Hepatocyte (in vitro differentiated cells): ENCODE measurements around the gene KIAA0408. TPM values are rescaled to one million over a fixed set of nuclear protein-coding genes. Genes with fewer than 3 reads are reported as not detected.

ENCODE experiments used
- DNase-seq: peaks from one replicate; pipeline ENCODE4 v3.0.0-alpha.2; 2016; ENCODE audit warnings: low spot score
- H2AFZ ChIP-seq: fragments of 200-600 bp; sonication (generic); 2 replicates; pipeline ENCODE4 v1.6.0; 2016; ENCODE audit warnings: antibody characterized with exemption, mild to moderate bottlenecking
- H3K27ac ChIP-seq: fragments of 200-600 bp; sonication (generic); 2 replicates; pipeline ENCODE4 v1.5.1; 2016; ENCODE audit warnings: mild to moderate bottlenecking
- H3K27me3 ChIP-seq: fragments of 200-600 bp; sonication (generic); 2 replicates; pipeline ENCODE4 v1.6.1; 2016
- H3K36me3 ChIP-seq: fragments of 200-600 bp; sonication (generic); replicated peaks from 2 replicates; pipeline ENCODE4 v1.5.1; 2016; ENCODE audit warnings: low read depth; ENCODE audit not compliant: insufficient read depth
- H3K4me1 ChIP-seq: fragments of 200-600 bp; sonication (generic); 2 replicates; pipeline ENCODE4 v1.5.1; 2016; ENCODE audit warnings: mild to moderate bottlenecking, moderate library complexity; ENCODE audit not compliant: insufficient read depth
- H3K4me2 ChIP-seq: fragments of 200-600 bp; sonication (generic); 2 replicates; pipeline ENCODE4 v1.6.0; 2016
- H3K4me3 ChIP-seq: fragments of 200-600 bp; sonication (generic); 2 replicates; pipeline ENCODE4 v1.5.1; 2016; ENCODE audit warnings: mild to moderate bottlenecking
- H3K79me2 ChIP-seq: fragments of 200-600 bp; sonication (generic); 2 replicates; pipeline ENCODE4 v1.6.0; 2017; ENCODE audit warnings: mild to moderate bottlenecking
- H3K9me2 ChIP-seq: fragments of 200-600 bp; sonication (generic); replicated peaks from 2 replicates; pipeline ENCODE4 v1.6.0; 2017; ENCODE audit warnings: mild to moderate bottlenecking; ENCODE audit not compliant: insufficient read depth
- H3K9me3 ChIP-seq: fragments of 200-600 bp; sonication (generic); 2 replicates; pipeline ENCODE4 v1.5.1; 2016; ENCODE audit warnings: low read depth, mild to moderate bottlenecking
- H4K20me1 ChIP-seq: fragments of 200-600 bp; sonication (generic); 2 replicates; pipeline ENCODE4 v1.6.0; 2016; ENCODE audit warnings: mild to moderate bottlenecking; ENCODE audit not compliant: insufficient read depth, poor library complexity, severe bottlenecking
- EZH2 ChIP-seq: fragments of 200-600 bp; sonication (generic); IDR thresholded peaks from 2 replicates; pipeline ENCODE4 v1.6.1; 2016; ENCODE audit warnings: antibody characterized with exemption, mild to moderate bottlenecking, borderline replicate concordance
- EZH2phosphoT487 ChIP-seq: fragments of 200-600 bp; sonication (generic); IDR thresholded peaks from one replicate; pipeline ENCODE4 v1.6.1; 2018; ENCODE audit warnings: antibody characterized with exemption, mild to moderate bottlenecking, low read depth, moderate library complexity; ENCODE audit not compliant: unreplicated experiment, severe bottlenecking
- WGBS: methylation state at CpG from one replicate; pipeline ENCODE4 v1.1.6; 2016; ENCODE audit warnings: low lambda C conversion rate; ENCODE audit errors: missing lambda C conversion rate; 5-methylcytosine and 5-hydroxymethylcytosine counted together
- polyA plus RNA-seq: library from polyadenylated mRNA; unstranded; fragments of >200 nt; fragmentation: Nextera tagmentation; extraction: Ambion mirVana; gene quantifications from 2 replicates; pipeline ENCODE4 v1.2.1, GENCODE V29; 2016
- total RNA-seq: library from RNA; depleted of rRNA; stranded (reverse); fragments of >200 nt; gene quantifications from 2 replicates; pipeline ENCODE4 v1.2.3, GENCODE V29; 2014
- TF ChIP-seq, protein P1 (sequence below): fragments of 200-600 bp; sonication (generic); IDR thresholded peaks from 2 replicates; pipeline ENCODE4 v1.5.1; 2016; ENCODE audit warnings: antibody characterized with exemption, mild to moderate bottlenecking; ENCODE audit not compliant: poor library complexity

The KIAA0408 gene
- total and polyA plus RNA-seq, 2 experiments from 2014 or later = 2.1 to 7.4 TPM

DNA sequence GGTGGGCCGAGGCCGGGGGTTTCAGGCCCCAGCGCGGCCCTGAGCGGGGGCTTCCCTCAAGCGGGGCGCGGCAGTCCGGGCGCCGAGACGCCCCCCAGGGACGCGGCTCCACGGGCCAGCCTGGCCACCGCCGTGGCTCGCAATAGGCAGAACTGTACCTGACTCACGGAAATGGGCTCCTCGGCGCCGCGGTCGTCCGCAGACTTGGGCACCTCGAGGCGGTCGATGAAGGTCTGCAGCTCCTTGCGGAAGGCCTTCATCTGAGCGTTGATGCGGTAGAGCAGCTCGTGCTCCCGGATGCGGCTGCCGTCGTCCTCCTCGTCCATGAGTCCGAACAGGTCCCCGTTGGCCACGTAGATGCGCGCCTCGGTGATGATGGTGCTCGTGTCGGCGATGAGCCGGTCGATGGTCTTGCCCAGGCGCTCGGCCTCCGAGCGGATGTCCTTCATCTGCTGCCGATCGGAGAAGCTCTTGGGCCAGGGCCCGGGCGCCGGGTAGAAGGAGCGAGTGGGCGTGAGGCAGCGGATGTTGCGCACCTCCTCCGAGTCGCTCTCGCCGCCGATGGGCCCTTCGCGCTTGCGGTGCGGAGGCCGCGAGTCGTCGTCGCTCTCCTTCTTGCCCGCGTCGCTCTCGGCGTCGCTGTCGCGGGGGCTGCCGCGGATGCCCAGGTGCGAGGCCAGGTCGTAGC, 16.1 kb upstream of the KIAA0408 start:
- H3K36me3 ChIP-seq = no peaks in the 10 kb centered on the region
- H3K4me3 ChIP-seq = no peak overlapping the region
- H3K79me2 ChIP-seq = no peaks in the 10 kb centered on the region
- no peaks in the 10 kb centered on the region for H3K9me2 ChIP-seq
- H4K20me1 ChIP-seq = no peaks in the 10 kb centered on the region
- H2AFZ ChIP-seq = no peak overlapping the region
- H3K4me2 ChIP-seq = no peak overlapping the region
- DNase-seq = no peak
- H3K27me3 ChIP-seq = no peaks in the 10 kb centered on the region
- TF ChIP-seq EZH2 (no peak), EZH2phosphoT487 (no peak)
- TF ChIP-seq, protein P1, sequence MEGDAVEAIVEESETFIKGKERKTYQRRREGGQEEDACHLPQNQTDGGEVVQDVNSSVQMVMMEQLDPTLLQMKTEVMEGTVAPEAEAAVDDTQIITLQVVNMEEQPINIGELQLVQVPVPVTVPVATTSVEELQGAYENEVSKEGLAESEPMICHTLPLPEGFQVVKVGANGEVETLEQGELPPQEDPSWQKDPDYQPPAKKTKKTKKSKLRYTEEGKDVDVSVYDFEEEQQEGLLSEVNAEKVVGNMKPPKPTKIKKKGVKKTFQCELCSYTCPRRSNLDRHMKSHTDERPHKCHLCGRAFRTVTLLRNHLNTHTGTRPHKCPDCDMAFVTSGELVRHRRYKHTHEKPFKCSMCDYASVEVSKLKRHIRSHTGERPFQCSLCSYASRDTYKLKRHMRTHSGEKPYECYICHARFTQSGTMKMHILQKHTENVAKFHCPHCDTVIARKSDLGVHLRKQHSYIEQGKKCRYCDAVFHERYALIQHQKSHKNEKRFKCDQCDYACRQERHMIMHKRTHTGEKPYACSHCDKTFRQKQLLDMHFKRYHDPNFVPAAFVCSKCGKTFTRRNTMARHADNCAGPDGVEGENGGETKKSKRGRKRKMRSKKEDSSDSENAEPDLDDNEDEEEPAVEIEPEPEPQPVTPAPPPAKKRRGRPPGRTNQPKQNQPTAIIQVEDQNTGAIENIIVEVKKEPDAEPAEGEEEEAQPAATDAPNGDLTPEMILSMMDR = no peak
- 99% methylated on average over 78 of the region's 87 CpGs for WGBS
- no peaks in the 10 kb centered on the region for H3K9me3 ChIP-seq
- no peak overlapping the region for H3K27ac ChIP-seq
- H3K4me1 ChIP-seq = no peaks in the 10 kb centered on the region

DNA sequence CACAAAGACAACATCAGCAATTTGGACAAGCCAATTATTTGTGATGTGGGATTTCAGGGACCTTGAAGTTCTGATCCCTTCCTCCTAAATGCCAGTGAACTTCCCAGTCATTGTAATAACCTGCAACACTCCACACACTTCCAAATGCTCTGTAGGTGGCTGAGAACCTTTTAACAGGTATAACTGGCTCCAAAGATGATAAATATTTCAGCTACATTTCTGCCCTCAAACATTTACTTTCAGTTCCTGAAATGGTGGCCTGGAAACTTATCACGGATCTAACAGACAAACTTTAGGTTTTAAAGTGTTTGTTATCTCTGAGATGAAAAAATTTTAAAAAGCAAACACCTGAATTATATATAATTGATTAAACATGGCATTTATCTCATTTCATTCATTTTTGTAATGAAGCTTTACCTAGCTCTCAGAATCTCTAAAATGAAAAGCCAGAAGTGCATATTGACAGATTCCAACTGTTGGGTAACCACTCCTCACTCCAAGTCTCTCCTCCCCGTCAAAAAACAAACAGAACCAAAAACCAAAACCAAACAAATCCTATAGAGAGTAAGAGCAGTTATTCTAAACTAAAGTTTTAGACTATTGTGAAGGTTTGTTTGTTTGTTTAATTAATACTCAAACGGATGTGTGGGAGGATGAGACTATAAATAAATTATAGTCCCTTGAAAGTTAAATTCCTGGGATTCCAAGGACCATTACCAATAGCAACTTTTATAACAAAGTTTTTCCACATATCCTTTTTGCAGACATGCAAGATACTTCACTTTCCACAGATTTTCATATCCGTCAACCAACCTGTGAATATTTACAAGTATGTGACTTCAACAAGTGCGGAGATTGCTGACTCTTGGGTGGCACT, 12.4 kb upstream of the KIAA0408 start:
- TF ChIP-seq EZH2phosphoT487 (no peak), EZH2 (no peak)
- TF ChIP-seq, protein P1 = no peak

DNA sequence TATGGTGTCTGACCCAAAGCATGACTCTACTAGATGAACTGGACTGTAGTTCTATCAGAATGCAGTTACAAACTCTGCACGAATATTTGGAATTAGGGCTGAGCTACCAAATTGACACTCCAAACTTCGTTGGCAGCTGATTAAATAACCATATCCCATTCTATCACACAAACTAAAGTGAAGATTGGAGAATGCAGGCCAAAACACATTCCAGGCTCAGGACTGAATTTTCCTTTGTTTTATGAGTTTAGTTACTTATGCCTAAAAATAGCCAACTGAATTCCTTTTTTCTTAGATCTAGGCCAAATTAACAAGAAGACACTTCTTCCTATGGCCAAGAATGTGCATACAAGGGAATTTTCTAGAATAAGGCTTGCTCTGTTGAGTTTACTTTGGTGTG, 9.7 kb upstream of the KIAA0408 start:
- no peak overlapping the region for H3K4me3 ChIP-seq
- H3K36me3 ChIP-seq = no peaks in the 10 kb centered on the region
- H3K27me3 ChIP-seq = no peaks in the 10 kb centered on the region
- no peak overlapping the region for H3K4me2 ChIP-seq
- 80% methylated on average over 2 of the region's 2 CpGs for WGBS
- no peaks in the 10 kb centered on the region for H3K4me1 ChIP-seq
- DNase-seq = no peak
- no peak for TF ChIP-seq EZH2phosphoT487
- TF ChIP-seq, protein P1 = no peak
- TF ChIP-seq EZH2 = no peak
- no peaks in the 10 kb centered on the region for H4K20me1 ChIP-seq
- no peak overlapping the region for H3K27ac ChIP-seq
- H2AFZ ChIP-seq = no peak overlapping the region
- no peaks in the 10 kb centered on the region for H3K9me3 ChIP-seq
- no peaks in the 10 kb centered on the region for H3K79me2 ChIP-seq
- no peaks in the 10 kb centered on the region for H3K9me2 ChIP-seq

More for the DNA sequence above, 12.4 kb upstream of the KIAA0408 start:
- H3K4me2 ChIP-seq = no peak overlapping the region
- H3K4me3 ChIP-seq = no peak overlapping the region
- H3K9me2 ChIP-seq = no peaks in the 10 kb centered on the region
- DNase-seq = no peak
- H4K20me1 ChIP-seq = no peaks in the 10 kb centered on the region
- H3K27ac ChIP-seq = no peak overlapping the region
- no peak overlapping the region for H2AFZ ChIP-seq
- no peaks in the 10 kb centered on the region for H3K9me3 ChIP-seq
- 65% methylated on average over 5 of the region's 5 CpGs for WGBS
- H3K79me2 ChIP-seq = no peaks in the 10 kb centered on the region
- H3K36me3 ChIP-seq = no peaks in the 10 kb centered on the region
- H3K4me1 ChIP-seq = no peaks in the 10 kb centered on the region
- no peaks in the 10 kb centered on the region for H3K27me3 ChIP-seq
